WTC11 (cell line): ENCODE measurements around the gene CHST15. TPM values are rescaled to one million over a fixed set of nuclear protein-coding genes. Genes with fewer than 3 reads are reported as not detected.

ENCODE experiments used
- ATAC-seq: fragments of 200-7000 bp; cut with Tn5 transposase; 2 replicates; pipeline ENCODE4 v1.10.0; 2021; ENCODE audit warnings: mild to moderate bottlenecking, moderate library complexity
- CTCF ChIA-PET: fragments of 300-600 bp; sonication (Branson Sonifier 250); formaldehyde crosslinking; loops from one replicate; lab custom pipeline; 2021; ENCODE audit warnings: antibody characterized with exemption; lab: Charles Lee
- POLR2A ChIA-PET: fragments of 350-600 bp; sonication (Branson Sonifier 250); formaldehyde crosslinking; loops from one replicate; lab custom pipeline; 2021; ENCODE audit warnings: antibody characterized with exemption; lab: Charles Lee
- DNase-seq: peaks from one replicate; pipeline ENCODE4 v3.0.0; 2021; ENCODE audit warnings: low spot score
- H3K27ac Mint-ChIP-seq: 2 replicates; pipeline ENCODE4 v1.8.0; 2021; ENCODE audit warnings: mixed read lengths
- H3K27me3 Mint-ChIP-seq: 2 replicates; pipeline ENCODE4 v1.8.0; 2021; ENCODE audit warnings: low read depth, mild to moderate bottlenecking, moderate library complexity, mixed read lengths
- H3K36me3 Mint-ChIP-seq: 2 replicates; pipeline ENCODE4 v1.8.0; 2021; ENCODE audit warnings: mixed read lengths
- H3K4me1 Mint-ChIP-seq: 2 replicates; pipeline ENCODE4 v1.8.0; 2022; ENCODE audit warnings: mixed read lengths
- H3K4me3 Mint-ChIP-seq: 2 replicates; pipeline ENCODE4 v1.8.0; 2021; ENCODE audit warnings: mild to moderate bottlenecking, moderate library complexity, mixed read lengths
- H3K9me3 Mint-ChIP-seq: 2 replicates; pipeline ENCODE4 v1.8.0; 2021; ENCODE audit warnings: mixed read lengths
- AFF4 ChIP-seq: sonication (generic); formaldehyde crosslinking; IDR thresholded peaks from 2 replicates; pipeline ENCODE4 v1.8.1; 2023; ENCODE audit warnings: mild to moderate bottlenecking, missing genetic modification reagents, borderline replicate concordance
- ATF1 ChIP-seq: sonication (generic); formaldehyde crosslinking; IDR thresholded peaks from 2 replicates; pipeline ENCODE4 v1.8.1; 2023; ENCODE audit warnings: mild to moderate bottlenecking, moderate library complexity, missing genetic modification reagents
- CREM ChIP-seq: sonication (generic); formaldehyde crosslinking; IDR thresholded peaks from 2 replicates; pipeline ENCODE4 v1.8.1; 2022; ENCODE audit warnings: mild to moderate bottlenecking, missing genetic modification reagents, moderate library complexity
- ELF4 ChIP-seq: sonication (generic); formaldehyde crosslinking; IDR thresholded peaks from 2 replicates; pipeline ENCODE4 v1.8.1; 2022; ENCODE audit warnings: low read depth, mild to moderate bottlenecking, moderate library complexity, missing genetic modification reagents
- FOXP1 ChIP-seq: sonication (generic); formaldehyde crosslinking; IDR thresholded peaks from 2 replicates; pipeline ENCODE4 v1.8.0; 2022; ENCODE audit warnings: missing genetic modification reagents, mild to moderate bottlenecking, moderate library complexity, borderline replicate concordance
- GRHL2 ChIP-seq: fragments of 250-450 bp; sonication (Bioruptor Pico); IDR thresholded peaks from 2 replicates; pipeline ENCODE4 v1.8.0; 2022; ENCODE audit warnings: mild to moderate bottlenecking, moderate library complexity; ENCODE audit not compliant: insufficient replicate concordance, severe bottlenecking
- KAT7 ChIP-seq: sonication (generic); formaldehyde crosslinking; IDR thresholded peaks from 2 replicates; pipeline ENCODE4 v1.8.1; 2023; ENCODE audit warnings: missing genetic modification reagents, mild to moderate bottlenecking, borderline replicate concordance
- MXD4 ChIP-seq: fragments of 250-450 bp; sonication (Bioruptor Pico); IDR thresholded peaks from 2 replicates; pipeline ENCODE4 v1.8.0; 2021; ENCODE audit warnings: mild to moderate bottlenecking, moderate library complexity, borderline replicate concordance
- MYBL2 ChIP-seq: sonication (generic); formaldehyde crosslinking; IDR thresholded peaks from 2 replicates; pipeline ENCODE4 v1.8.1; 2023; ENCODE audit warnings: mild to moderate bottlenecking, moderate library complexity, missing genetic modification reagents
- NFE2L1 ChIP-seq: sonication (generic); formaldehyde crosslinking; IDR thresholded peaks from 2 replicates; pipeline ENCODE4 v1.8.1; 2023; ENCODE audit warnings: missing genetic modification reagents
- NR3C1 ChIP-seq: sonication (generic); formaldehyde crosslinking; conservative IDR thresholded peaks from 2 replicates; pipeline ENCODE4 v1.8.1; 2023; ENCODE audit warnings: low read depth, mild to moderate bottlenecking, missing genetic modification reagents
- SOX15 ChIP-seq: fragments of 250-450 bp; sonication (Bioruptor Pico); IDR thresholded peaks from 2 replicates; pipeline ENCODE4 v1.9.0; 2021; ENCODE audit warnings: mild to moderate bottlenecking
- SP1 ChIP-seq: sonication (generic); formaldehyde crosslinking; conservative IDR thresholded peaks from 2 replicates; pipeline ENCODE4 v1.8.1; 2022; ENCODE audit warnings: missing genetic modification reagents
- ZNF219 ChIP-seq: sonication (generic); formaldehyde crosslinking; IDR thresholded peaks from 2 replicates; pipeline ENCODE4 v1.8.0; 2023; ENCODE audit warnings: missing genetic modification reagents, mild to moderate bottlenecking, borderline replicate concordance
- ZNF317 ChIP-seq: sonication (generic); formaldehyde crosslinking; IDR thresholded peaks from 2 replicates; pipeline ENCODE4 v1.8.1; 2023; ENCODE audit warnings: low read depth, mild to moderate bottlenecking, moderate library complexity, missing genetic modification reagents, borderline replicate concordance
- ZNF396 ChIP-seq: fragments of 250-450 bp; sonication (Bioruptor Pico); IDR thresholded peaks from 2 replicates; pipeline ENCODE4 v1.8.0; 2021; ENCODE audit warnings: mild to moderate bottlenecking, moderate library complexity, borderline replicate concordance
- total RNA-seq: library from RNA; stranded (reverse); gene quantifications from 3 replicates; pipeline ENCODE4 v1.2.3, GENCODE V29; 2021
- TF ChIP-seq, protein P1 (sequence below): sonication (generic); formaldehyde crosslinking; IDR thresholded peaks from 2 replicates; pipeline ENCODE4 v1.8.0; 2023; ENCODE audit warnings: mild to moderate bottlenecking, missing genetic modification reagents
- TF ChIP-seq, protein P2 (sequence below): sonication (generic); formaldehyde crosslinking; IDR thresholded peaks from 2 replicates; pipeline ENCODE4 v1.8.1; 2022; ENCODE audit warnings: mild to moderate bottlenecking, missing genetic modification reagents, moderate library complexity, borderline replicate concordance
- TF ChIP-seq, protein P3 (sequence below): sonication (generic); formaldehyde crosslinking; IDR thresholded peaks from 2 replicates; pipeline ENCODE4 v1.8.0; 2022; ENCODE audit warnings: mild to moderate bottlenecking, missing genetic modification reagents

The CHST15 gene
- total RNA-seq, 1 experiment from 2014 or later: 10.7 TPM

DNA sequence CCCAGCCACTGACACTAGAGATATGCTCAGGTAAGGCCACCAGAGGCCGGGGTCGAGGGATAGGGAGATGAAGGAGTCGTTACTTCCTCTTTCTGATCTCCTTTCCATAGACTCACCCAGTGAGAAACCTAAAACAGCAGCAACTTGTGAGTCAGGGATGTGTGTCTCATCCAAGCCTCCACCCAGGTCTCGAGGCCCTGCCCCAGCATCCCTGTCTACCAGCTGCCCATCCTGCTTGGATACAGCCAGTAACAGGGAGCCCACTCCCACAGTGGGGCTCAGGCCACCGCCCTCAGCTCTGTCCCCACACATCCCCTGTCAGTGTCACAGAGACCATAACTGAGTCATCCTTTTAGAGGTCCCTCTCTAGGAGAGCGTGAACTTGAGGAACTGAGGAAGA is 49.6 kb upstream of the CHST15 start:
- Mint-ChIP-seq H3K27me3 (no peaks in the 10 kb centered on the region), H3K9me3 (peaks cover 5% of the 10 kb centered on the region), H3K4me1 (no peaks in the 10 kb centered on the region), H3K4me3 (no peak overlapping the region)
- CTCF ChIA-PET: interaction anchor here (1.0 to 1.5 kb wide), 2 partner anchors 9 to 149 kb away, joined by 3 read pairs; no protein-coding TSS in a partner anchor
- ATAC-seq: no peak
- POLR2A ChIA-PET: no interaction called here
- TF ChIP-seq GRHL2 (CRISPR knock-in tag) (no peak), CREM (CRISPR knock-in tag) (no peak), MYBL2 (CRISPR knock-in tag) (no peak), NFE2L1 (CRISPR knock-in tag) (no peak)
- TF ChIP-seq, all 79 proteins: peak for 0
- Mint-ChIP-seq H3K36me3 (no peaks in the 10 kb centered on the region), H3K27ac (no peak overlapping the region)
- DNase-seq: no peak

DNA sequence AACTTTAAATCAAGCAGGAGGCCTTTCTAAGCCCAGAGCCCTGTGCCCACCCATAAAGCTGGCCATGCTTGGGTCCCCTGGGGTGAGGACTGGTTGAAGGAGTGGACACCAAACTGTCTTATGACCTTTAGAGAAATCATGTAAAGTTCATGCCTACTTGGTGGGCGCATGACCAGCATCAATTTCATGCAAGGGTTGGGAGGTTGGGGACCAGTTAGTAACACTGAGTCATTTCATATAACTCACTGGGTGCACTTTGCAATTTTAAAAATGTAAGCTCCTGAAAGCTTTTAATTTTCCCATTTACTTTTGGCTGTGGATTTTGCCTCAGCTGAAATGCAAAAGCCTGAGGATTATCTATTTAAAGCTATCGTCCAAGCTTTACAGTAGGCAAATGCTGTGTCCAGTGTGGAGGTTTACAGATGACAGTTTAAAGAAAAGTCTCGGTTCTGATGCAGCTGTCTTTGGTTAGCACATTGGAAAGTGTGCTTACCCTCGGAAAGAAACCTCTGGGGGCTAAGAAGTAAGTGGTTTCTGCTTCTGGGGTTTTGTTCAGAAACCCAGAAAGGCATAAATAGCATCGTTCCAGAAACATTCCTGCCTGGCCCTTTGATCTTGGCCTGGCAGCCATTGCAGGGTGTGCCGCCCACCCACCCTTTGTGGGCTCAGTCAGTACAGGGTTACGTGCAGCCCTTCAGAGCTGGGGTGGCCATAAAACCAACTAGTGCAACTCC is 48.8 kb upstream of the CHST15 start:
- Mint-ChIP-seq H3K9me3 (peaks cover 5% of the 10 kb centered on the region), H3K36me3 (no peaks in the 10 kb centered on the region), H3K27ac (no peak overlapping the region), H3K4me3 (no peak overlapping the region), H3K4me1 (no peaks in the 10 kb centered on the region), H3K27me3 (no peaks in the 10 kb centered on the region)
- POLR2A ChIA-PET: no interaction called here
- DNase-seq: no peak
- ATAC-seq: no peak
- TF ChIP-seq FOXP1 (CRISPR knock-in tag) (no peak), MYBL2 (CRISPR knock-in tag) (no peak), NR3C1 (no peak), ZNF396 (CRISPR knock-in tag) (no peak), KAT7 (no peak), ATF1 (no peak), ZNF317 (no peak), AFF4 (CRISPR knock-in tag) (no peak), ELF4 (CRISPR knock-in tag) (no peak), SOX15 (no peak), ZNF219 (no peak), MXD4 (CRISPR knock-in tag) (no peak)
- TF ChIP-seq, protein P1, sequence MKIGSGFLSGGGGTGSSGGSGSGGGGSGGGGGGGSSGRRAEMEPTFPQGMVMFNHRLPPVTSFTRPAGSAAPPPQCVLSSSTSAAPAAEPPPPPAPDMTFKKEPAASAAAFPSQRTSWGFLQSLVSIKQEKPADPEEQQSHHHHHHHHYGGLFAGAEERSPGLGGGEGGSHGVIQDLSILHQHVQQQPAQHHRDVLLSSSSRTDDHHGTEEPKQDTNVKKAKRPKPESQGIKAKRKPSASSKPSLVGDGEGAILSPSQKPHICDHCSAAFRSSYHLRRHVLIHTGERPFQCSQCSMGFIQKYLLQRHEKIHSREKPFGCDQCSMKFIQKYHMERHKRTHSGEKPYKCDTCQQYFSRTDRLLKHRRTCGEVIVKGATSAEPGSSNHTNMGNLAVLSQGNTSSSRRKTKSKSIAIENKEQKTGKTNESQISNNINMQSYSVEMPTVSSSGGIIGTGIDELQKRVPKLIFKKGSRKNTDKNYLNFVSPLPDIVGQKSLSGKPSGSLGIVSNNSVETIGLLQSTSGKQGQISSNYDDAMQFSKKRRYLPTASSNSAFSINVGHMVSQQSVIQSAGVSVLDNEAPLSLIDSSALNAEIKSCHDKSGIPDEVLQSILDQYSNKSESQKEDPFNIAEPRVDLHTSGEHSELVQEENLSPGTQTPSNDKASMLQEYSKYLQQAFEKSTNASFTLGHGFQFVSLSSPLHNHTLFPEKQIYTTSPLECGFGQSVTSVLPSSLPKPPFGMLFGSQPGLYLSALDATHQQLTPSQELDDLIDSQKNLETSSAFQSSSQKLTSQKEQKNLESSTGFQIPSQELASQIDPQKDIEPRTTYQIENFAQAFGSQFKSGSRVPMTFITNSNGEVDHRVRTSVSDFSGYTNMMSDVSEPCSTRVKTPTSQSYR (CRISPR knock-in tag): no peak
- CTCF ChIA-PET: interaction anchor here (1.0 to 1.5 kb wide), 2 partner anchors 10 to 148 kb away, joined by 3 read pairs; no protein-coding TSS in a partner anchor

DNA sequence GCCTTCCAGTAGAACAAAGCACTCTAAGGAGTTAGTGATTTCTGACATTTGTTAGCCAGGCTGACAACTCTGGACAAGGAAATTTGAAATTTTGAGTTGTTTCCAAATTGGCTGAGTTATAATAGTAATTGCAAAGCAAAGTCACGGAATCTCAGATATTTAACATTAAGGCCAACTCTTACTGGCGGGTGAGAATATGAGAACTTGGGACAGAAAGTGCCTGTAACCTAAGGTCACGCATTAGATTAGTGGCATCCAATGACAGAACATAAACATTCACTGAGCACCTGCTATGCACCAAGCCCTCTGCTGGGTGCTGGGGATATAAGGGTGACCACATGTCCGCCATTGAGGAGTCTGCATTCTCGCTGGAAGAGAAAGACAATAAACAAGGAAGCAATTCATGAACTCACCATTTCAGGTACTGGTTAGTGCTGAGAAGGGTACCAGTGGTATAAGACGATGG is 45.5 kb upstream of the CHST15 start:
- DNase-seq (no peak), ATAC-seq (no peak)
- Mint-ChIP-seq H3K9me3 (peaks cover 5% of the 10 kb centered on the region), H3K4me1 (no peaks in the 10 kb centered on the region), H3K36me3 (no peaks in the 10 kb centered on the region), H3K27me3 (no peaks in the 10 kb centered on the region), H3K27ac (no peak overlapping the region), H3K4me3 (no peak overlapping the region)
- POLR2A ChIA-PET: no interaction called here
- CTCF ChIA-PET: no interaction called here
- TF ChIP-seq, protein P2, sequence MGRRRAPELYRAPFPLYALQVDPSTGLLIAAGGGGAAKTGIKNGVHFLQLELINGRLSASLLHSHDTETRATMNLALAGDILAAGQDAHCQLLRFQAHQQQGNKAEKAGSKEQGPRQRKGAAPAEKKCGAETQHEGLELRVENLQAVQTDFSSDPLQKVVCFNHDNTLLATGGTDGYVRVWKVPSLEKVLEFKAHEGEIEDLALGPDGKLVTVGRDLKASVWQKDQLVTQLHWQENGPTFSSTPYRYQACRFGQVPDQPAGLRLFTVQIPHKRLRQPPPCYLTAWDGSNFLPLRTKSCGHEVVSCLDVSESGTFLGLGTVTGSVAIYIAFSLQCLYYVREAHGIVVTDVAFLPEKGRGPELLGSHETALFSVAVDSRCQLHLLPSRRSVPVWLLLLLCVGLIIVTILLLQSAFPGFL: no peak
- TF ChIP-seq, protein P3, sequence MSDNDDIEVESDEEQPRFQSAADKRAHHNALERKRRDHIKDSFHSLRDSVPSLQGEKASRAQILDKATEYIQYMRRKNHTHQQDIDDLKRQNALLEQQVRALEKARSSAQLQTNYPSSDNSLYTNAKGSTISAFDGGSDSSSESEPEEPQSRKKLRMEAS: no peak
- TF ChIP-seq, protein P1 (CRISPR knock-in tag): no peak
- no peak for TF ChIP-seq SP1
